Activated T-helper 17 cell treated with anti-CD3 and anti-CD28 coated beads, Interleukin-2, amount 50 U/mL, for 72 hours (primary cell): Measurements from ENCODE around the gene PSMD13. TPM values are rescaled to one million over a fixed set of nuclear protein-coding genes. Genes with fewer than 3 reads are reported as not detected.
"Not testable (repeated sequence)": the region's sequence is repeated elsewhere in the genome, so short reads cannot be mapped to it uniquely, and the experiment has no call there.

Experiments used
- ATAC-seq: fragments of 150-1000 bp; cut with Tn5 transposase; replicated peaks from 2 replicates; pipeline ENCODE4 v1.10.0; 2021; ENCODE audit warnings: mild to moderate bottlenecking, moderate library complexity
- H3K27ac Mint-ChIP-seq: one replicate; pipeline ENCODE4 v1.8.0; 2022; ENCODE audit warnings: mixed read lengths
- H3K27me3 Mint-ChIP-seq: one replicate; pipeline ENCODE4 v1.8.0; 2022; ENCODE audit warnings: mixed read lengths
- H3K36me3 Mint-ChIP-seq: one replicate; pipeline ENCODE4 v1.8.0; 2022; ENCODE audit warnings: low read depth, mild to moderate bottlenecking, mixed read lengths
- H3K4me1 Mint-ChIP-seq: one replicate; pipeline ENCODE4 v1.8.0; 2022; ENCODE audit warnings: mixed read lengths
- H3K4me3 Mint-ChIP-seq: one replicate; pipeline ENCODE4 v1.8.0; 2022; ENCODE audit warnings: mild to moderate bottlenecking, mixed read lengths
- H3K9me3 Mint-ChIP-seq: one replicate; pipeline ENCODE4 v1.8.0; 2022; ENCODE audit warnings: mixed read lengths
- total RNA-seq, 2 donors: library from RNA; stranded (reverse); gene quantifications; one replicate each; pipeline ENCODE4 v1.2.3, GENCODE V29; 2022

The PSMD13 gene
- total RNA-seq, 2 donors from 2014 or later: 153 to 211 TPM

DNA sequence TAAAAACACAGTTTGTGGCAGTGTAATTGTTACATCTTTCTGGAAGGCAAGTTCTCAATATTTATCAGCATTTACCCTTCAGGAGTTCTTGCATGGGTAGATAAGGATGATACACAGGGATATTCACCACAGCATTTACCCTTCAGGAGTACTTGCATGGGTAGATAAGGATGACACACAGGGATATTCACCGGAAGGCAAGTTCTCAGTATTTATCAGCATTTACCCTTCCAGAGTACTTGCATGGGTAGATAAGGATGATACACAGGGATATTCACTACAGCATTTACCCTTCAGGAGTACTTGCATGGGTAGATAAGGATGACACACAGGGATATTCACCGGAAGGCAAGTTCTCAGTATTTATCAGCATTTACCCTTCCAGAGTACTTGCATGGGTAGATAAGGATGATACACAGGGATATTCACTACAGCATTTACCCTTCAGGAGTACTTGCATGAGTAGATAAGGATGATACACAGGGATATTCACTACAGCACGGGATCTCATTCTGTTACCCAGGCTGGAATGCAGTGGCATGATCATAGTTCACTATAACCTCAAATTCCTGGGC, 16.0 kb upstream of the PSMD13 start:
- peaks cover 15% of the 10 kb centered on the region for H3K36me3 Mint-ChIP-seq
- H3K4me3 Mint-ChIP-seq, H3K27me3 Mint-ChIP-seq, H3K4me1 Mint-ChIP-seq, H3K9me3 Mint-ChIP-seq, H3K27ac Mint-ChIP-seq: not testable (repeated sequence)
- ATAC-seq: peak; percentile 53

DNA sequence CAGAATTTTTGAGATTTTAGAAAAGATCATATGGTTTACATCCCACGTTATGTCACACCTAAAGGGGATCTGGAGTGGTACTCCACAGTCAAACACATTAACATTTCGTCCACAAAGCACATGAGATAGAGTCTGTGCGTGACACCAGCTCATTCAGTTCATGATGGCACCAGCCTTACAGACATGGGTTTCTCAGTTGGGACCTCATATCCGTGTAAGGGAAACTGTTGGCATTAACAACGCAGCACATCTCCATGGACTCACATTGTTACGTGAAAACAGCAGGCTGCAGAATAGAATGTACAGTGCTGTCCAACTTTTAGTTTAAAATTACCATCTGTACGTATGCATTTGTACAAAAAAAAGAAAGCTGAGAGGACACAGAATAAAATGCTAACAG, 15.2 kb upstream of the PSMD13 start:
- no peak for ATAC-seq
- peaks cover 10% of the 10 kb centered on the region for H3K4me1 Mint-ChIP-seq
- no peak overlapping the region for H3K4me3 Mint-ChIP-seq
- peaks cover 9% of the 10 kb centered on the region for H3K36me3 Mint-ChIP-seq
- no peaks in the 10 kb centered on the region for H3K27me3 Mint-ChIP-seq
- no peaks in the 10 kb centered on the region for H3K9me3 Mint-ChIP-seq
- H3K27ac Mint-ChIP-seq: no peak overlapping the region

GRCh38 chr11:221998-222789, 14.6 kb upstream of the PSMD13 start:
- no peaks in the 10 kb centered on the region for H3K27me3 Mint-ChIP-seq
- H3K27ac Mint-ChIP-seq: peak overlapping the region; percentile 14
- H3K4me1 Mint-ChIP-seq: peaks cover 10% of the 10 kb centered on the region
- H3K4me3 Mint-ChIP-seq: no peak overlapping the region
- no peak for ATAC-seq
- peaks cover 9% of the 10 kb centered on the region for H3K36me3 Mint-ChIP-seq
- no peaks in the 10 kb centered on the region for H3K9me3 Mint-ChIP-seq

- no peak overlapping the region for H3K27ac Mint-ChIP-seq
- H3K36me3 Mint-ChIP-seq: peaks cover 14% of the 10 kb centered on the region
- H3K9me3 Mint-ChIP-seq: no peaks in the 10 kb centered on the region
- no peak for ATAC-seq
- no peak overlapping the region for H3K4me3 Mint-ChIP-seq
- no peaks in the 10 kb centered on the region for H3K27me3 Mint-ChIP-seq
- H3K4me1 Mint-ChIP-seq: peaks cover 15% of the 10 kb centered on the region
These were observed 13.6 kb upstream of the PSMD13 start for GRCh38 chr11:223026-223789.

- peaks cover 19% of the 10 kb centered on the region for H3K4me1 Mint-ChIP-seq
- no peak overlapping the region for H3K4me3 Mint-ChIP-seq
- no peak for ATAC-seq
- H3K9me3 Mint-ChIP-seq: no peaks in the 10 kb centered on the region
- H3K36me3 Mint-ChIP-seq: peaks cover 21% of the 10 kb centered on the region
- H3K27me3 Mint-ChIP-seq: no peaks in the 10 kb centered on the region
- no peak overlapping the region for H3K27ac Mint-ChIP-seq
These were observed 12.9 kb upstream of the PSMD13 start for GRCh38 chr11:223884-224283.

DNA sequence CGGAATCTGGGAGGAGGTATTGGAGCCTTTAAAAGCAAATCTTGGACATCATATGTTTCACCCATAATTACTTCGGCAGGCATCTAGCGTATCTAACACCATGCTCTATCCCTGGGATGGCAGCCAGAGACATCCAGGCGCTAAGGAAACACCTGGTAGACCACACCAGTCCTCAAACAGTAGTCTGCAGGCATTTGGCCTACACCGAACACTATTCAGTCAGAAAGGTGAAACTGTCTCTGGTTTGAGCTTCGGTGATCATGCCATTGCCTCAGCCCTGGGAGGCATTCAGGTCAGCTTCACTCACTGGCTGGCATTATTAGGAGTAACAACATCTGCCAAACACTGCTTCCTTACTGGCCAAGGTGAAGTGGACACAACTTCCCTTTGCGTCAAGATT, 12.4 kb upstream of the PSMD13 start:
- no peak overlapping the region for H3K4me3 Mint-ChIP-seq
- no peak for ATAC-seq
- peaks cover 17% of the 10 kb centered on the region for H3K4me1 Mint-ChIP-seq
- H3K27me3 Mint-ChIP-seq: no peaks in the 10 kb centered on the region
- no peaks in the 10 kb centered on the region for H3K9me3 Mint-ChIP-seq
- peaks cover 22% of the 10 kb centered on the region for H3K36me3 Mint-ChIP-seq
- no peak overlapping the region for H3K27ac Mint-ChIP-seq

- H3K27ac Mint-ChIP-seq: peak overlapping the region; percentile 60
- ATAC-seq: peak; percentile 97
- H3K27me3 Mint-ChIP-seq: no peaks in the 10 kb centered on the region
- peak overlapping the region; percentile 11 for H3K4me3 Mint-ChIP-seq
- H3K36me3 Mint-ChIP-seq: peaks cover 26% of the 10 kb centered on the region
- peaks cover 16% of the 10 kb centered on the region for H3K4me1 Mint-ChIP-seq
- H3K9me3 Mint-ChIP-seq: no peaks in the 10 kb centered on the region
These were observed 10.9 kb upstream of the PSMD13 start for GRCh38 chr11:225734-226453.

DNA sequence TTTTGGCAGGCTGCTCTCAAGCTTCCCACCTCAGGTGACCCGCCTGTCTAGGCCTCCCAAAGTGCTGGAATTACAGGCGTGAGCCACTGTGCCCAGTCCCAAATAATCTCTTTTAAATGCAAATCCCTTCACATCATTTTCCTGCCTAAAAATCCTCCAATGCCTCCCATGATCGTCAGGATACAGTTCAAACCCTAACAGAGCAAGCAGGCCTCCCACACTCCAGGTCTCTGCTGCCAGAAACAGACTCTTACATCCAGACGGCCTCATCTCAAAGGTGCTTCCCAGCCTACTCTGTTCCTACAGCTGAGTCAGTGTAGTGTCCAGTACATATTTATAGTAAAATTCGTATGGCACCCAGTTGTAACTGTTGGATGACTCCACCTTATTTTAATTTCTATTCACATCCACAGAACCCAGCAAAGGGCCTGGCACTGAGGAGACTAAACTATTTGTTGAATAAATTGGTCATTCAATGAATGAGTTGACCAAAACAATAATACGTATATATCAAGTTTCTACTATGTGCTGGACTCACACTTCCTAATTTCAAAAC, 8.9 kb upstream of the PSMD13 start:
- no peaks in the 10 kb centered on the region for H3K9me3 Mint-ChIP-seq
- ATAC-seq: no peak
- H3K27me3 Mint-ChIP-seq: no peaks in the 10 kb centered on the region
- H3K36me3 Mint-ChIP-seq: peaks cover 28% of the 10 kb centered on the region
- H3K4me3 Mint-ChIP-seq: no peak overlapping the region
- no peak overlapping the region for H3K27ac Mint-ChIP-seq
- H3K4me1 Mint-ChIP-seq: peaks cover 16% of the 10 kb centered on the region

- peaks cover 31% of the 10 kb centered on the region for H3K36me3 Mint-ChIP-seq
- H3K4me3 Mint-ChIP-seq: no peak overlapping the region
- H3K9me3 Mint-ChIP-seq: no peaks in the 10 kb centered on the region
- no peak overlapping the region for H3K27ac Mint-ChIP-seq
- H3K4me1 Mint-ChIP-seq: peaks cover 20% of the 10 kb centered on the region
- ATAC-seq: no peak
- H3K27me3 Mint-ChIP-seq: no peaks in the 10 kb centered on the region
These were observed 6.3 kb upstream of the PSMD13 start for GRCh38 chr11:230431-230830.

GRCh38 chr11:232783-233565, 3.8 kb upstream of the PSMD13 start:
- H3K36me3 Mint-ChIP-seq: peaks cover 52% of the 10 kb centered on the region
- H3K4me1 Mint-ChIP-seq: peaks cover 13% of the 10 kb centered on the region
- H3K4me3 Mint-ChIP-seq: no peak overlapping the region
- peak overlapping the region; percentile 48 for H3K27ac Mint-ChIP-seq
- H3K9me3 Mint-ChIP-seq: no peaks in the 10 kb centered on the region
- no peaks in the 10 kb centered on the region for H3K27me3 Mint-ChIP-seq
- no peak for ATAC-seq

GRCh38 chr11:235180-235579, 1.6 kb upstream of the PSMD13 start:
- ATAC-seq: no peak

GRCh38 chr11:235609-235996, 1.2 kb upstream of the PSMD13 start:
- Mint-ChIP-seq H3K4me3 (peak overlapping the region; percentile 87), H3K27ac (peak overlapping the region; percentile 95), H3K4me1 (peaks cover 15% of the 10 kb centered on the region), H3K27me3 (no peaks in the 10 kb centered on the region), H3K36me3 (peaks cover 59% of the 10 kb centered on the region), H3K9me3 (no peaks in the 10 kb centered on the region)
- peak; percentile 53 for ATAC-seq

More at GRCh38 chr11:235180-235579, 1.6 kb upstream of the PSMD13 start:
- H3K27me3 Mint-ChIP-seq: no peaks in the 10 kb centered on the region
- peak overlapping the region; percentile 95 for H3K27ac Mint-ChIP-seq
- H3K9me3 Mint-ChIP-seq: no peaks in the 10 kb centered on the region
- H3K4me3 Mint-ChIP-seq: peak overlapping the region; percentile 87
- peaks cover 15% of the 10 kb centered on the region for H3K4me1 Mint-ChIP-seq
- H3K36me3 Mint-ChIP-seq: peaks cover 59% of the 10 kb centered on the region

DNA sequence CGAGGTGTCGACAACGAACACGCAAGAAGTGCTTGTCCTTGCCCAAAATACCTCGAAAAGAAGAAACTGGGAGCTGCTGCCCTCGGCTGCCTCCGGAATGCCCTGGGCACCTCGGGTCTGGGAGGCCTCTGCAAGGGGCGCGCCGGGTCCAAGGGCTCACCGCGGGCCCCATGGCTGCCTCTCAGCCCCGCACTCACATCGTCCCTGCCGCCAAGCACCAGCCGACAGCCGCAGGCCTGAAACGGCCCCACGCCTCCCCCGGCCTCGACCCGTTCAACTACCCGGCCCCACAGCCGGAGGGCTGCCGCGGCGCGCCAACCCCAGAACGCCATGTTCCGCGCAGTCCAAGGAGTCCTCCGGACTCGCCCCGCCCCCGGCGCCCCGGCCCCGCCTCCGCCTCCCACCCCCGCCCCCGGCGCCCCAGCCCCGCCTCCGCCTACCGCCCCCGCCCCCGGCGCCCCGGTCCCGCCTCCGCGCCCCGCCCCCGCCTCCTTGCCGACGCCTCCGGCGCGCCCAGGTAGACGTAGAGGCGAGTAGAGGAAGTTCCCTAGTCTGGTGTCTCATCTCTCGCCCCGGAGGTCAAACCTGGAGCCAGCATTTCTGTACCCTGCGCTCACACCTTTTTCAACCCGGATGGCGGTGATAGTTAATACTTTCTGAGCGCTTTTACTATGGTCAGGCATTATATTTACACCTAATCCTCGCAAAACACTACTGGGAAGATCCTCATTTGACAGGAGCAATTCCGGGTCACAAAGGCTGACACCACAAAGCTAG, 591 bp upstream of the PSMD13 start, which contains the start of gene SIRT3:
TSS of gene SIRT3 (minus strand) at position 346 of the 777 bp plus-strand sequence. CDS start at position 332, 14 bp downstream.
- peaks cover 16% of the 10 kb centered on the region for H3K4me1 Mint-ChIP-seq
- ATAC-seq: peak; percentile 80
- peaks cover 64% of the 10 kb centered on the region for H3K36me3 Mint-ChIP-seq
- H3K4me3 Mint-ChIP-seq: peak within 1 kb of the TSS; percentile 87
- H3K27ac Mint-ChIP-seq: peak within 1 kb of the TSS; percentile 95
- no peaks in the 10 kb centered on the region for H3K9me3 Mint-ChIP-seq
- H3K27me3 Mint-ChIP-seq: no peaks in the 10 kb centered on the region
